HCT116 (cell line): ENCODE results near the gene HOXD1. TPM values are rescaled to one million over a fixed set of nuclear protein-coding genes. Genes with fewer than 3 reads are reported as not detected.

Experiments
- ATAC-seq: fragments of 200-7000 bp; cut with Tn5 transposase; 2 replicates; pipeline ENCODE4 v1.9.1; 2020; ENCODE audit warnings: mild to moderate bottlenecking, moderate library complexity
- BruUV-seq: library from RNA; stranded (reverse); fragments of 400-500 nt; replicated peaks from 2 replicates; lab custom pipeline; 2021; lab: Mats Ljungman, UMichigan
- CTCF ChIA-PET: fragments of 300-600 bp; sonication (Branson Sonifier 250); formaldehyde crosslinking; loops from one replicate; lab custom pipeline; 2021; ENCODE audit warnings: antibody characterized with exemption; lab: Charles Lee
- POLR2A ChIA-PET: fragments of 300-600, 350-600 bp; sonication (Branson Sonifier 250); formaldehyde crosslinking; loops from one replicate; lab custom pipeline; 2021; ENCODE audit warnings: antibody characterized with exemption; lab: Charles Lee
- RAD21 ChIA-PET, 2 experiments: fragments of 300-600 bp; sonication (Branson Sonifier 250); formaldehyde crosslinking; loops; one replicate each; lab custom pipeline; 2023; ENCODE audit warnings: low total read pairs in 2 of 2; ENCODE audit not compliant: uncharacterized antibody in 2 of 2, unreplicated experiment in 2 of 2, low non-redundant PET in 1 of 2; lab: Charles Lee
- DNase-seq: peaks from one replicate; pipeline ENCODE4 v3.0.0-alpha.2; 2010; ENCODE audit warnings: low read depth, low spot score
- H2AFZ ChIP-seq: fragments of 200-600 bp; shearing (Covaris generic), sonication (generic); 2 replicates; pipeline ENCODE4 v1.6.1; 2017; ENCODE audit warnings: low read depth, mixed run types, mixed read lengths, antibody characterized with exemption, low read length; ENCODE audit not compliant: poor library complexity, severe bottlenecking
- H3K27ac ChIP-seq: 2 replicates; pipeline ENCODE4 v1.5.1; 2012; ENCODE audit warnings: low read depth, low read length
- H3K27me3 ChIP-seq: fragments of 200-600 bp; sonication (generic); 2 replicates; pipeline ENCODE4 v1.6.1; 2016; ENCODE audit warnings: mixed run types, low read length, mixed read lengths; ENCODE audit not compliant: insufficient read depth
- H3K36me3 ChIP-seq, 2 experiments: fragments of 200-500 bp in 1 of 2; fragments of 200-600 bp in 1 of 2; sonication (Bioruptor generic) in 1 of 2; sonication (generic) in 1 of 2; 2 replicates each; pipeline versions ENCODE4 v1.5.1 to v1.6.1; 2014 to 2016; ENCODE audit warnings: low read length in 2 of 2, inconsistent platforms in 1 of 2, mixed read lengths in 1 of 2, mixed run types in 1 of 2; ENCODE audit not compliant: insufficient read depth in 2 of 2, control insufficient read depth in 1 of 2
- H3K4me1 ChIP-seq, 2 experiments: fragments of 200-600 bp in 1 of 2; sonication (generic) in 1 of 2; 2 replicates each; pipeline versions ENCODE4 v1.5.1 to v1.6.1; 2012 to 2017; ENCODE audit warnings: low read length in 2 of 2, inconsistent platforms in 1 of 2, mild to moderate bottlenecking in 1 of 2, mixed read lengths in 1 of 2, mixed run types in 1 of 2, moderate library complexity in 1 of 2; ENCODE audit not compliant: insufficient read depth in 2 of 2, control insufficient read depth in 1 of 2
- H3K4me2 ChIP-seq: fragments of 200-600 bp; sonication (generic); 2 replicates; pipeline ENCODE4 v1.6.1; 2017; ENCODE audit warnings: mixed run types, low read length, mixed read lengths
- H3K4me3 ChIP-seq, 2 experiments: fragments of 200-600 bp in 1 of 2; sonication (generic) in 1 of 2; replicated peaks in 1 of 2; 2 replicates each; pipeline ENCODE4 v1.5.1; 2011 to 2016; ENCODE audit warnings: low read length in 2 of 2, control low read depth in 1 of 2, low read depth in 1 of 2, mild to moderate bottlenecking in 1 of 2, mixed read lengths in 1 of 2, mixed run types in 1 of 2
- H3K79me2 ChIP-seq: fragments of 200-600 bp; sonication (generic); 2 replicates; pipeline ENCODE4 v1.6.1; 2017; ENCODE audit warnings: mild to moderate bottlenecking, mixed run types, low read length, moderate library complexity, mixed read lengths; ENCODE audit not compliant: insufficient read depth
- H3K9ac ChIP-seq: fragments of 200-600 bp; sonication (generic); 2 replicates; pipeline ENCODE4 v1.6.1; 2016; ENCODE audit warnings: low read length, mixed read lengths
- H3K9me2 ChIP-seq: fragments of 200-600 bp; sonication (generic), shearing (Covaris generic); 2 replicates; pipeline ENCODE4 v1.6.1; 2017; ENCODE audit warnings: mixed run types, mild to moderate bottlenecking, moderate library complexity; ENCODE audit not compliant: insufficient read depth
- H3K9me3 ChIP-seq, 2 experiments: fragments of 200-500 bp in 1 of 2; fragments of 200-600 bp in 1 of 2; sonication (Bioruptor generic) in 1 of 2; sonication (generic) in 1 of 2; 2 replicates each; pipeline ENCODE4 v1.6.1; 2014 to 2017; ENCODE audit warnings: low read length in 2 of 2, mixed read lengths in 2 of 2, inconsistent platforms in 1 of 2, low read depth in 1 of 2, mild to moderate bottlenecking in 1 of 2, mixed run types in 1 of 2, moderate library complexity in 1 of 2; ENCODE audit not compliant: control insufficient read depth in 1 of 2, insufficient read depth in 1 of 2
- H4K20me1 ChIP-seq: fragments of 200-600 bp; sonication (generic), shearing (Covaris generic); 2 replicates; pipeline ENCODE4 v1.6.1; 2017; ENCODE audit warnings: mixed run types, mild to moderate bottlenecking, moderate library complexity; ENCODE audit not compliant: insufficient read depth
- ATF3 ChIP-seq: IDR thresholded peaks from 2 replicates; pipeline ENCODE4 v1.6.1; 2012
- CBX3 ChIP-seq: IDR thresholded peaks from 2 replicates; pipeline ENCODE4 v1.6.1; 2012; ENCODE audit warnings: low read depth
- CEBPB ChIP-seq: IDR thresholded peaks from 2 replicates; pipeline ENCODE4 v1.6.1; 2012; ENCODE audit warnings: low read depth
- ELF1 ChIP-seq: IDR thresholded peaks from 2 replicates; pipeline ENCODE4 v1.6.1; 2012; ENCODE audit warnings: low read depth, borderline replicate concordance
- EZH2phosphoT487 ChIP-seq: fragments of 200-600 bp; IDR thresholded peaks from 2 replicates; pipeline ENCODE4 v1.6.1; 2018; ENCODE audit warnings: antibody characterized with exemption, borderline replicate concordance
- FOSL1 ChIP-seq: IDR thresholded peaks from 2 replicates; pipeline ENCODE4 v1.6.1; 2012; ENCODE audit warnings: low read depth
- POLR2A ChIP-seq: IDR thresholded peaks from 2 replicates; pipeline ENCODE4 v1.7.0; 2011; ENCODE audit warnings: borderline replicate concordance; ENCODE audit not compliant: insufficient read depth, insufficient read length; ENCODE audit errors: extremely low read depth
- POLR2AphosphoS5 ChIP-seq: IDR thresholded peaks from 2 replicates; pipeline ENCODE4 v1.6.1; 2011; ENCODE audit warnings: mild to moderate bottlenecking, low read depth, low read length, moderate library complexity
- REST ChIP-seq: IDR thresholded peaks from 2 replicates; pipeline ENCODE4 v1.6.1; 2012; ENCODE audit warnings: low read depth
- SRF ChIP-seq: IDR thresholded peaks from 2 replicates; pipeline ENCODE4 v1.6.1; 2012; ENCODE audit warnings: low read depth
- YY1 ChIP-seq: IDR thresholded peaks from 2 replicates; pipeline ENCODE4 v1.6.1; 2011; ENCODE audit warnings: low read length, low read depth, moderate library complexity, mild to moderate bottlenecking; ENCODE audit not compliant: insufficient replicate concordance; ENCODE audit errors: extremely low read depth
- ZFX ChIP-seq: fragments of 450-650 bp; IDR thresholded peaks from 2 replicates; pipeline ENCODE4 v1.6.1; 2017
- ZNF274 ChIP-seq: fragments of 200-500 bp; sonication (Bioruptor generic); IDR thresholded peaks from 2 replicates; pipeline ENCODE4 v1.6.1; 2014; ENCODE audit warnings: mild to moderate bottlenecking, low read depth, low read length, inconsistent platforms
- intact Hi-C: fragments of 100-400 bp; cut with micrococcal nuclease; formaldehyde crosslinking; loops from 2 replicates; pipeline ENCODE4 v1.10.0; 2022
- total RNA-seq: library from RNA; stranded (reverse); gene quantifications from one replicate; pipeline ENCODE4 v1.2.1, GENCODE V29; 2021; ENCODE audit not compliant: unreplicated experiment

Gene HOXD1
- total RNA-seq, 1 experiment from 2014 or later, result not detected

GRCh38 chr2:176184749-176185148, 3.7 kb upstream of the HOXD1 start (continued):
- TF ChIP-seq ELF1, result no peak
- no peak for TF ChIP-seq REST
- TF ChIP-seq YY1, result no peak
- TF ChIP-seq FOSL1, result no peak
- TF ChIP-seq POLR2A, result no peak
- no peak for TF ChIP-seq CBX3

DNA sequence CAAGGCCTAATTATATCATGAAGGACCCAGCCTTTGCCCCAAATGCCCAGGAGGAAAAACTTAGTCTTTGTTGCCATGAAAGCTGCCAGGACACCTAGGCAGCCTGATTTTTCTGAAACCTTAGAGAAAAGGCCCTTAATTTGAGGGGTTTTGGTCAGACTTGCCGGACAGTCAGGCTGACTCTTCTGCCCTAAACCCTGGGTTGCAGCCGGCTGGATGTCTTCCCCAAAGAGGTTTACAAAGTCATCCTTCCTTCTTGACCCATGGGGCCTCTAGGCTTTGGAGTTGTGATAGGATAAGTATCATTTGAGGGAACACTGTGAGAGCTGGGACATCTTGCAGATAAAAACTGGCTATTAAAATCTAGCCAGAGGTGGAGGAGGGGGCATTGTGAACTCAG, 2.4 kb upstream of the HOXD1 start:
- no peaks in the 10 kb centered on the region for H3K79me2 ChIP-seq
- H3K27me3 ChIP-seq, result no peaks in the 10 kb centered on the region
- ChIA-PET RAD21 (no interaction called here), POLR2A (no interaction called here), CTCF (no interaction called here)
- no peaks in the 10 kb centered on the region for H4K20me1 ChIP-seq
- no peaks in the 10 kb centered on the region for H3K9me3 ChIP-seq
- ATAC-seq (no peak), DNase-seq (no peak)
- H3K36me3 ChIP-seq, result no peaks in the 10 kb centered on the region
- intact Hi-C loops, result no loop called here
- peaks cover 0 to 6% of the 10 kb centered on the region in 2 experiments; a peak in 1 of 4 replicates for H3K4me1 ChIP-seq
- H3K9ac ChIP-seq, result no peak overlapping the region
- H2AFZ ChIP-seq, result no peak overlapping the region
- no peak overlapping the region for H3K27ac ChIP-seq
- no peak overlapping the region for H3K4me2 ChIP-seq
- BruUV-seq, result no TSS peak
- TF ChIP-seq POLR2AphosphoS5, result no peak
- TF ChIP-seq SRF, result no peak
- no peak for TF ChIP-seq YY1
- no peak for TF ChIP-seq ATF3
- no peak for TF ChIP-seq CEBPB
- TF ChIP-seq ZFX, result no peak
- no peak for TF ChIP-seq ZNF274
- no peak for TF ChIP-seq EZH2phosphoT487
- no peaks in the 10 kb centered on the region for H3K9me2 ChIP-seq
- H3K4me3 ChIP-seq, result no peak overlapping the region
